ENCODE results near the gene COLEC12.
A peak's percentile ranks its signal among the peaks of the same experiment; 100 is the strongest.
"Not testable (repeated sequence)": the region's sequence is repeated elsewhere in the genome, so short reads cannot be mapped to it uniquely, and the experiment has no call there.

The COLEC12 gene

GRCh38 chr18:295756-296490 lies 204.6 kb downstream of the COLEC12 start:
- Mint-ChIP-seq H3K4me3 (no peak overlapping the region), H3K27me3 (peaks cover 6% of the 10 kb centered on the region), H3K9me3 (ENCODE audit: low read depth) (no peaks in the 10 kb centered on the region), H3K4me1 (ENCODE audit: low read depth) (no peaks in the 10 kb centered on the region), H3K27ac (no peak overlapping the region), H3K36me3 (no peaks in the 10 kb centered on the region)

GRCh38 chr18:294566-294965 lies 205.9 kb downstream of the COLEC12 start:
- no peak overlapping the region for H3K4me3 Mint-ChIP-seq
- peaks cover 9% of the 10 kb centered on the region for H3K27me3 Mint-ChIP-seq
- H3K9me3 Mint-ChIP-seq (ENCODE audit: low read depth), result no peaks in the 10 kb centered on the region
- no peaks in the 10 kb centered on the region for H3K4me1 Mint-ChIP-seq (ENCODE audit: low read depth)
- no peak overlapping the region for H3K27ac Mint-ChIP-seq
- no peaks in the 10 kb centered on the region for H3K36me3 Mint-ChIP-seq

- peaks cover 11% of the 10 kb centered on the region for H3K27me3 Mint-ChIP-seq
- H3K36me3 Mint-ChIP-seq, result no peaks in the 10 kb centered on the region
- H3K27ac Mint-ChIP-seq, result no peak overlapping the region
- H3K9me3 Mint-ChIP-seq (ENCODE audit: low read depth), result no peaks in the 10 kb centered on the region
- no peaks in the 10 kb centered on the region for H3K4me1 Mint-ChIP-seq (ENCODE audit: low read depth)
- no peak overlapping the region for H3K4me3 Mint-ChIP-seq
Observed at GRCh38 chr18:293536-293935, 207.0 kb downstream of the COLEC12 start.

GRCh38 chr18:292271-292670 lies 208.2 kb downstream of the COLEC12 start:
- no peaks in the 10 kb centered on the region for H3K9me3 Mint-ChIP-seq (ENCODE audit: low read depth)
- H3K27ac Mint-ChIP-seq, result no peak overlapping the region

GRCh38 chr18:289970-290369 lies 210.5 kb downstream of the COLEC12 start:
- H3K4me3 Mint-ChIP-seq; H3K9me3 Mint-ChIP-seq (ENCODE audit: low read depth); H3K4me1 Mint-ChIP-seq (ENCODE audit: low read depth); H3K27ac Mint-ChIP-seq; H3K36me3 Mint-ChIP-seq: not testable (repeated sequence)
- peaks cover 17% of the 10 kb centered on the region for H3K27me3 Mint-ChIP-seq

More at GRCh38 chr18:292271-292670, 208.2 kb downstream of the COLEC12 start:
- Mint-ChIP-seq H3K4me3 (no peak overlapping the region), H3K4me1 (ENCODE audit: low read depth) (no peaks in the 10 kb centered on the region), H3K36me3 (no peaks in the 10 kb centered on the region), H3K27me3 (peaks cover 12% of the 10 kb centered on the region)

GRCh38 chr18:289026-289425 lies 211.5 kb downstream of the COLEC12 start:
- H3K4me3 Mint-ChIP-seq, result no peak overlapping the region
- no peaks in the 10 kb centered on the region for H3K4me1 Mint-ChIP-seq (ENCODE audit: low read depth)
- no peaks in the 10 kb centered on the region for H3K36me3 Mint-ChIP-seq
- no peak overlapping the region for H3K27ac Mint-ChIP-seq
- H3K27me3 Mint-ChIP-seq, result peaks cover 15% of the 10 kb centered on the region
- no peaks in the 10 kb centered on the region for H3K9me3 Mint-ChIP-seq (ENCODE audit: low read depth)

- Mint-ChIP-seq H3K9me3 (ENCODE audit: low read depth) (no peaks in the 10 kb centered on the region), H3K4me1 (ENCODE audit: low read depth) (no peaks in the 10 kb centered on the region), H3K27me3 (peaks cover 17% of the 10 kb centered on the region), H3K4me3 (no peak overlapping the region), H3K27ac (no peak overlapping the region), H3K36me3 (no peaks in the 10 kb centered on the region)
Observed at GRCh38 chr18:286515-287310, 213.8 kb downstream of the COLEC12 start.

GRCh38 chr18:285817-286216 lies 214.7 kb downstream of the COLEC12 start:
- Mint-ChIP-seq H3K36me3 (no peaks in the 10 kb centered on the region), H3K4me1 (ENCODE audit: low read depth) (no peaks in the 10 kb centered on the region), H3K27ac (no peak overlapping the region), H3K9me3 (ENCODE audit: low read depth) (no peaks in the 10 kb centered on the region), H3K4me3 (no peak overlapping the region), H3K27me3 (peaks cover 19% of the 10 kb centered on the region)

GRCh38 chr18:275486-275885 lies 225.0 kb downstream of the COLEC12 start:
- H3K4me3 Mint-ChIP-seq, result no peak overlapping the region
- no peak overlapping the region for H3K27ac Mint-ChIP-seq
- H3K36me3 Mint-ChIP-seq, result peaks cover 2% of the 10 kb centered on the region
- peaks cover 4% of the 10 kb centered on the region for H3K27me3 Mint-ChIP-seq
- H3K4me1 Mint-ChIP-seq (ENCODE audit: low read depth), result no peaks in the 10 kb centered on the region
- H3K9me3 Mint-ChIP-seq (ENCODE audit: low read depth), result no peaks in the 10 kb centered on the region

GRCh38 chr18:274313-274712 lies 226.2 kb downstream of the COLEC12 start:
- H3K27ac Mint-ChIP-seq, result no peak overlapping the region
- no peak overlapping the region for H3K4me3 Mint-ChIP-seq
- no peaks in the 10 kb centered on the region for H3K27me3 Mint-ChIP-seq

GRCh38 chr18:273525-273924 lies 227.0 kb downstream of the COLEC12 start:
- Mint-ChIP-seq H3K27ac (no peak overlapping the region), H3K4me1 (ENCODE audit: low read depth) (peaks cover 11% of the 10 kb centered on the region), H3K27me3 (no peaks in the 10 kb centered on the region), H3K9me3 (ENCODE audit: low read depth) (no peaks in the 10 kb centered on the region), H3K4me3 (no peak overlapping the region), H3K36me3 (peaks cover 2% of the 10 kb centered on the region)

More at GRCh38 chr18:274313-274712, 226.2 kb downstream of the COLEC12 start:
- no peaks in the 10 kb centered on the region for H3K9me3 Mint-ChIP-seq (ENCODE audit: low read depth)
- peaks cover 7% of the 10 kb centered on the region for H3K4me1 Mint-ChIP-seq (ENCODE audit: low read depth)
- peaks cover 2% of the 10 kb centered on the region for H3K36me3 Mint-ChIP-seq

- H3K4me1 Mint-ChIP-seq (ENCODE audit: low read depth), result peaks cover 15% of the 10 kb centered on the region
- peaks cover 4% of the 10 kb centered on the region for H3K36me3 Mint-ChIP-seq
- no peak overlapping the region for H3K27ac Mint-ChIP-seq
- no peaks in the 10 kb centered on the region for H3K27me3 Mint-ChIP-seq
- H3K4me3 Mint-ChIP-seq, result no peak overlapping the region
- no peaks in the 10 kb centered on the region for H3K9me3 Mint-ChIP-seq (ENCODE audit: low read depth)
Observed at GRCh38 chr18:272650-273049, 227.9 kb downstream of the COLEC12 start.

- H3K36me3 Mint-ChIP-seq, result peaks cover 6% of the 10 kb centered on the region
Observed at GRCh38 chr18:269480-270095, 230.9 kb downstream of the COLEC12 start.

GRCh38 chr18:267688-268552 lies 232.6 kb downstream of the COLEC12 start, which contains the start of gene THOC1:
TSS of gene THOC1 (minus strand) at chr18:268047. CDS start at chr18:268019, 28 bp downstream.
- no peaks in the 10 kb centered on the region for H3K9me3 Mint-ChIP-seq (ENCODE audit: low read depth)
- peak within 1 kb of the TSS; percentile 99 for H3K4me3 Mint-ChIP-seq

More at GRCh38 chr18:269480-270095, 230.9 kb downstream of the COLEC12 start:
- peaks cover 39% of the 10 kb centered on the region for H3K4me1 Mint-ChIP-seq (ENCODE audit: low read depth)
- H3K27me3 Mint-ChIP-seq, result no peaks in the 10 kb centered on the region
- H3K4me3 Mint-ChIP-seq, result peak overlapping the region; percentile 99
- H3K9me3 Mint-ChIP-seq (ENCODE audit: low read depth), result no peaks in the 10 kb centered on the region
- H3K27ac Mint-ChIP-seq, result peak overlapping the region; percentile 100

More at GRCh38 chr18:267688-268552, 232.6 kb downstream of the COLEC12 start, which contains the start of gene THOC1:
- Mint-ChIP-seq H3K36me3 (peaks cover 13% of the 10 kb centered on the region), H3K27ac (peak within 1 kb of the TSS; percentile 100), H3K27me3 (no peaks in the 10 kb centered on the region), H3K4me1 (ENCODE audit: low read depth) (peaks cover 46% of the 10 kb centered on the region)
